Measurements from ENCODE around the gene GJC3. TPM values are rescaled to one million over a fixed set of nuclear protein-coding genes. Genes with fewer than 3 reads are reported as not detected.
"Not testable (repeated sequence)": the region's sequence is repeated elsewhere in the genome, so short reads cannot be mapped to it uniquely, and the experiment has no call there.

GJC3 gene, protein sequence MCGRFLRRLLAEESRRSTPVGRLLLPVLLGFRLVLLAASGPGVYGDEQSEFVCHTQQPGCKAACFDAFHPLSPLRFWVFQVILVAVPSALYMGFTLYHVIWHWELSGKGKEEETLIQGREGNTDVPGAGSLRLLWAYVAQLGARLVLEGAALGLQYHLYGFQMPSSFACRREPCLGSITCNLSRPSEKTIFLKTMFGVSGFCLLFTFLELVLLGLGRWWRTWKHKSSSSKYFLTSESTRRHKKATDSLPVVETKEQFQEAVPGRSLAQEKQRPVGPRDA
- 1 to 10 TPM in 2 of 3 donors, under 1 TPM in 1; 0.82 to 1.3 (median 1.0) TPM for polyA plus RNA-seq (ENCODE audit: insufficient read length in 3 of 3)

DNA sequence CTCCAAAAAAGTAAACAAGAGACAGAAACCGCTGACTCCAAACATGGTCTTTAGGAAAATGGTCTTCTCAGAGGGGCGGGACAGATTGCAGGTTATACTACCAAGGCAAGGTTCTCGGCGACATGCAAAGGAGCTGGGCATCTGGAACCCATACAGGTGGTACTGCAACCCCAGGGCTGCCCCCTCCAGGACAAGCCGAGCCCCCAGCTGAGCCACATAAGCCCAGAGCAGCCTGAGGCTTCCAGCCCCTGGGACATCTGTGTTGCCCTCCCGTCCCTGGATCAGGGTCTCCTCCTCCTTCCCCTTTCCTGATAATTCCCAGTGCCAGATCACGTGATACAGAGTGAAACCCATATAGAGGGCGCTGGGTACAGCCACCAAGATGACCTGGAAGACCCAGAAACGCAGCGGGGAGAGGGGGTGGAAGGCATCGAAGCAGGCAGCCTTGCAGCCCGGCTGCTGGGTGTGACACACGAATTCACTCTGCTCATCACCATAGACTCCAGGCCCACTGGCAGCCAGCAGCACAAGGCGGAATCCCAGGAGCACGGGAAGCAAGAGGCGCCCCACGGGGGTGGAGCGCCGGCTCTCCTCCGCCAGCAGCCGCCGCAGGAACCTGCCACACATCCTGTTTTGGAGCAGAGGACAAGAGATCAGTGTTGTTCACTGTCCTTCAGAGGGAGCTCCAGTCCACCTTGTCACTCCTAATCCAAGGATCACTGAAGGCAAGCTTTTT lies at the start of gene GJC3:
GJC3 (minus strand) TSS at position 627 of the 736 bp plus-strand sequence; CDS start at position 627, 0 bp downstream.
- peak in 1 of 3 donors; percentile 10 for DNase-seq (ENCODE audit: low read depth in 3 of 3, low spot score in 2 of 3)

DNA sequence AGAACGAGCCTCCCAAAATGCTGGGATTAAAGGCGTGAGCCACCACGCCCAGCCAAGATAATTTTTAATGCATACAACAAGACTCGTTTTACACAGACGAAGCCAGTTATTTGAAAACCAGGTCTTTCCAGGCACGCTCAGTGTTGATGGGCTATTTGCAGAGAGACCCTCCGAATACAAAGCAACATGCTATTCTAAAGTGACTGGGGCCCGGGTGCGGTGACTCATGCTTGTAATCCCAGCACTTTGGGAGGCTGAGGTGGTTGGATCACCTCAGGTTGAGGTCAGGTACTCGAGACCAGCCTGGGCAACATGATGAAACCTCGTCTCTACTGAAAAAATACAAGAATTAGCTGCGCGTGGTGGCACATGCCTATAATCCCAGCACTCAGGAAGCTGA lies 47.2 kb upstream of the GJC3 start:
- no peak for DNase-seq (ENCODE audit: low read depth in 3 of 3, low spot score in 2 of 3)

DNA sequence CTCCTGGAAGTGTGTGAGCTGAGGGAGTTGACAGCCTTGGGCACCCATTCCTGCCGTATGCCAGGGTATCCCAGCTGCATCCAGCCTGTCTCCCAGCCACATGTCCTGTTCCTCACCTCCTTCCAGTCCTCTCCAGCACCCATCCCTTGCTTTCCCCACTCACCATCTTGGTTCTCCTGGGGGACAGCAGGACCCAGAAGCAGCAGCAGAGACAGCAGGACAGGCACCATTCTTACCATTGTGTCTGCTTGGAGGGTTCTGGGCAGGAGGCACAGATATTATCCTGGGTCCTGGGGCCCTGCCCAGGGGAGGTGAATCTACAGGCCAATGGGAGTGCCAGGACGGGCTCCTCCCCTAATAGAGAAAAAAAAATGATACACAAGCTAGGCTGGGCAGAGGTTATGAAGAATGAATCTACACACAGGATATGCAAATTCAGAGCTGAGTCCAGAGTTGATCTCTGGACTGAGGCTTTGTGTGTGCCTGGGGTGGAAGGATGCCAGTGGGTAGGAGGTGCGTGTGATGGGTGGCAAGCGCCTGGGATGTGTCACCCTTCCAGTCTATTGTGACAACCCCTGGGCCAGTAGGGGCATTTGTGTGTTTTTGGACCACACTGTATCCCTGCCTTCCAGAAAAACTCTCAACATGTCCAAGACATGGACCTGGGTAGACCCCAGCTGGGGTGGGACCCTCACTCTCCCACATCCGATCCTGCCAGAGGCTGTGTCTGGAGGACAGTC lies 46.5 kb upstream of the GJC3 start, which contains the start of gene AZGP1:
AZGP1 (minus strand) TSS at position 250 of the 740 bp plus-strand sequence; CDS start at position 239, 11 bp downstream.
- no peak for DNase-seq (ENCODE audit: low read depth in 3 of 3, low spot score in 2 of 3)

DNA sequence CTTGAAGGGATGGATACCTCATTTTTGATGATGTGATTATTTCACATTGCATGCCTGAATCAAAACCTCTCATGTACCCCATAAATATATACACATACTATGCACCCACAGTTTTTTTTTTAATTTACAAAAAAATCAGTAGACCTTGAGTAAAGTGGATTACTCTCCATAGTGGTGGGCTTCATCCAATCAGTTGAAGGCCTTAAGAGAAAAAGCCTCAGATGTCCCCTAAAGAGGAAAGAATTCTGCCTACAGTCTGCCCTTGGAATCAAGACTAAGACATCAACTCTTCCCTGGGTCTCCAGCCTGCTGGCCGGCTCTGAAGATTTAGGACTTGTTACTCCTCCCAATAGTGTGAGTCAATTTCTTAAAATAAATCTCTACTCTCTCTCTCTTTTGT lies 45.3 kb upstream of the GJC3 start:
- no peak for DNase-seq (ENCODE audit: low read depth in 3 of 3, low spot score in 2 of 3)

DNA sequence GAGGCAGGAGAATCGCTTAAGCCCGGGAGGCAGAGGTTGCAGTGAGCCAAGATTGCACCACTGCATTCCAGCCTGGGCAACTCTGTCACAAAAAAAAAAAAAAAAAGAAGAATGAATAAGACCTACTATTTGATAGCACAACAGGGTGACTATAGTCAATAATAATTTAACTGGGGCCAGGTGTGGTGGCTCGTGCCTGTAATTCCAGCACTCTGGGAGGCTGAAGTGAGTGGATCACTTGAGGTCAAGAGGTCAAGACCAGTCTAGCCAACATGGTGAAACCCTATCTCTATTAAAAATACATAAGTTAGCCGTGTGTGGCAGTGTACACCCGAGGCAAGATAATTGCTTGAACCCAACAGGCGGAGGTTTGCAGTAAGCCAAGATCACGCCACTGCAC lies 44.4 kb upstream of the GJC3 start:
- not testable (repeated sequence) for DNase-seq (ENCODE audit: low read depth in 3 of 3, low spot score in 2 of 3)

DNA sequence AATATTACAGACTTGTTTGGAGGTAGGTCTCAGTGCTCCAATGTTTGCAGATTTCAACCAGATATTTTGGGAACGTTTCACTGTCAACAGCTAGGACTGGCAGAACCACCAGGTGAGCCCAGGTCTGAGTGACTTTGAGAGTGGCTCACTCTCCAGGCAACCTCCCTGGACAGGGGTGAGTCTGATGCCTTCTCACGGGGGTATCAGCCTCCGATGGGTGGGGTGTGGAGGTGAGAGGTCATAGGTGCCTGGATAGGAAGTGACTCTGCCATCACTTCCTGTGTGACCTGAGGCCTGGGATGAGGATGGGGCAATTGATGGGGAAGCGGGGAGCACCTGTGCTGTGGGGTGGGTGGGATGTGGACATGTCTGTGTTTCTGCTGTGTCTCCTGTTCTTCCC lies 41.8 kb upstream of the GJC3 start:
- DNase-seq (ENCODE audit: low read depth in 3 of 3, low spot score in 2 of 3) = no peak

DNA sequence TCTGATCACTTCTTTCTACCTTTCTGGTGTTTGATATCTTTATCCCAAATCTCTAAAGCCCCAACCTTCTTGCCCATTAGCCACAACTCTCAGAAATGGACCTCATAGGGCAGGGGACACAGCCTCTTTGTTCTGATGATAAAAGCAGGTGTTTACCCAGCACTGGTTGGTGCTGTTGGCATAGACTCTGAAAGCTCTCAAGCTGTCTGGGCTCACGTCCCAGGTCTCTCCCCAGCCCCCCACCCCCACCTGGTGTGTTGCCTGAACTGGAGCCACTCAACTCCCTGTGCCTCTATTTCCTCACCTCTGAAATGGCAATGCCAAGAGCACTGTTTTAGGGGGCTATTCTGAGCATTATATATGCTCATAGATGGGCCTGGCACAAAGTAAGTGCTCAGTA lies 40.4 kb upstream of the GJC3 start:
- not testable (repeated sequence) for DNase-seq (ENCODE audit: low read depth in 3 of 3, low spot score in 2 of 3)

DNA sequence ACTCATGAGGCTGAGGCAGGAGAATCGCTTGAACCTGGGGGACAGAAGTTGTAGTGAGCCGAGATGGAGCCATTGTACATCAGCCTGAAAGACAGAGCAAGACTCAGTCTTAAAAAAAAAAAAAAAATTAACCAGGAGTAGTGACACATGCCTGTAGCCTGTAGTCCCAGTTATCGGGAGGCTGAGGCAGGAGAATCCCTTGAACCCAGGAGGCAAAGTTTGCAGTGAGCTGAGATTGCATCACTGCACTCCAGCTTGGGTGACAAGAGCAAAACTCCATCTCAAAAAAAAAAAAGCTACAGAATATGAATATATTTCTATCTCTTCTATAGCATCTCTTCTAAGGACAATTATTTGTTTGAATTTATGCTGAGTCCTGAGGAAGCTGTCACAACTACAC lies 39.9 kb upstream of the GJC3 start:
- no peak for DNase-seq (ENCODE audit: low read depth in 3 of 3, low spot score in 2 of 3)

DNA sequence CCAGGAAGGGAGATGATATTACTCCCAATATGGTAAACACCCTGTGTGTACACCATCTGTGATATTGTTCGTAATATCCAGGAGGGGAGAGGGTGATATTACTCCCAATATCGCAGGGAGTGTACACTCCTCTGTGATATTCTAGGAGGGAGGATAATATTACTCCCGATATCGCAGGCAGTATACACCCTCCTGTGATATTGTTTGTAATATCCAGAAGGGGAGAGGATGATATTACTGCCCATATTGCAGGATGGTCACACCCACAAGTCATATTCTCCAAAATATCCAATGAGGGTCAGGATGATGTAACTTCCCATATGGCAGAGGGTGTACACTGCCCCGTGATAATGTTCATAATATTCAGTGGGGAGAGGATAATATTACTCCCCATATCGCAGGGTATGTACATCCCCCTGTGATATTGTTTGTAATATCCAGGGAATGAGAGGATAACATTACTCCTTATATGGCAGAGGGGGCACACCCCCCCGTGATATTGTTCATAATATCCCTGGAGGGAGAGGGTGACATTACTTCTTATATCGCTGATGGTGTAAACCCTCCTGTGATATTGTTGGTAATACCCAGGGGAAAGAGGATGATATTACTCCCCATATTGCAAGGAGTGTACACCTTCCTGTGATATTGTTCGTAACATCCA lies 29.3 kb upstream of the GJC3 start:
- no peak for DNase-seq (ENCODE audit: low read depth in 3 of 3, low spot score in 2 of 3)

DNA sequence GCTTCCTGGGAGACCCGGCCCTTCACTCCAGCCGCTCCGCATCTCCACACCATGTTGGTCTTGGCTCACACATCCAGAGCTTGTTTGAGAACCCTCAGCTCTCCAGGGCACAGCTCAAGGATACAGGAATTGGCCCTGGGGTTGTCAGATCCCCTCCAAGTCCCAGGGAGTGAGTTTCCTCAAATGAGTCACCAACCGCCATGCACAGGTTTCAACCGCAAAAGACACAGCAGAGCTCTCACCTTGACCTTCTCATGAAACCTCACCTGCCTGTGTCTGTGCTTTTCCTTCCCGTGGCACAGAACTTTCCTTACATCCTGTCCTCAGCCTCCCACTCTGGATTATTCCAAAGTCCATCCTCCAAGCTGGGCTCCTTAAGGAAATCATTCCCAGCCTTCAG lies 25.8 kb upstream of the GJC3 start:
- DNase-seq (ENCODE audit: low read depth in 3 of 3, low spot score in 2 of 3) = no peak

DNA sequence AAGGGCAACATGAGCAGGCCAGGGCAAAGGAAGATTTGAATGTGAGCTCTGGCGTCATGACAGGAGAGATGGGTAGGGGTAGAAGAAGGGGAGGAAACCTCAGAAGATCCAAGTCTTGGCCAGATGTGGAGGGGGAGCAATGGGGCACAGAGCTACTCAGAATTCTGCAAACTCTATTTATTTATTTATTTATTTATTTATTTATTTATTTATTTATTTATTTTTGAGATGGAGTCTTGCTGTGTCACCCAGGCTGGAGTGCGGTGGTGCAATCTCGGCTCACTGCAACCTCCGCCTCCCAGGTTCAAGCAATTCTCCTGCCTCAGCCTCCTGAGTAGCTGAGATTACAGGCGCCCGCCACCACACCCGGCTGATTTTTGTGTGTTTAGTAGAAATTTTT lies 25.2 kb upstream of the GJC3 start:
- DNase-seq (ENCODE audit: low read depth in 3 of 3, low spot score in 2 of 3) = not testable (repeated sequence)

DNA sequence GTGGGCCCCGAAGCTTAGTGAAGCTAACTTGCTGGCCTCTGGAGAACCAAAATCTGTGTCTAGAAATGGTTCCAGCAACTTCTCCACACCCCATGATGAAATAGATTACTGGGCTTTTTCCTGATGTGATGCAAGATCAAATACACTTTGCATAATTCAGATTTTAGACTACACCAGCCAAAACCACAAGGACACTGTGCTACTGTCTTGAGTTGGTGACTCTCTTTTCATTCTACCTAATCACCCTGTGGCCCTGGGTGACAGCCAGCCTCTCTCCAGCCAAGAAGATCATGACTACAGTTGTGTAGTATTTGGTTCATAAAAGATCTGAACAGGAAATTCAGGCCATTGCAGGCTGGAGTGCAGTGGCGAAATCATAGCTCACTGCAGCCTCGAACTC lies 24.2 kb upstream of the GJC3 start:
- DNase-seq (ENCODE audit: low read depth in 3 of 3, low spot score in 2 of 3) = no peak

DNA sequence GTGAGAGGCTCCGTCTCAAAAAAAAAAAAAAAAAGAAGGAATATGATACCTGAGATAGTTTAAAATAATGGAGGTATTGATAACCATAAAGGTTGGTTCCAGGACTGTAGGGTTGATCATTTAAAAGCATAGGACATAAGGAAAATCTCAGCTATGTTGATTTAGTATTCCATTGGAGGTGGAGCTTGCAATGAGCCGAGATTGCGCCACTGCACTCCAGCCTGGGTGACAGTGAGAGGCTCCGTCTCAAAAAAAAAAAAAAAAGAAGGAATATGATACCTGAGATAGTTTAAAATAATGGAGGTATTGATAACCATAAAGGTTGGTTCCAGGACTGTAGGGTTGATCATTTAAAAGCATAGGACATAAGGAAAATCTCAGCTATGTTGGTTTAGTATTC lies 23.2 kb upstream of the GJC3 start:
- DNase-seq (ENCODE audit: low read depth in 3 of 3, low spot score in 2 of 3) = not testable (repeated sequence)

DNA sequence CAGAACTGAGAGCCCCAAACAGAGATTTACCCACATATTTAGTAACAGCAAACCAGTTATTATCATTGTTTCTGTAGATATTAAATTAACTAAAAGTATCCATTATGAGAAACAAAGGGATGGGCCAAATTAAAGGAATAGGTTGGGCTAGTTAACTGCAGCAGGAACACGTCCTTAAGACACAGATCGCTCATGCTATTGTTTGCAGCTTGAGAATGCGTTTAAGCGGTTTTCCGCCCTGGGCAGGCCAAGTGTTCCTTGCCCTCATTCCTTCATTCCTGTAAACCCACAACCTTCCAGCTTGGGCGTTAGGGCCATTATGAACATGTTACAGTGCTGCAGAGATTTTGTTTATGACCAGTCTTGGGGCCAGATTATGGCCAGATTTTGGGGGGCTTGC lies 21.4 kb upstream of the GJC3 start:
- not testable (repeated sequence) for DNase-seq (ENCODE audit: low read depth in 3 of 3, low spot score in 2 of 3)

DNA sequence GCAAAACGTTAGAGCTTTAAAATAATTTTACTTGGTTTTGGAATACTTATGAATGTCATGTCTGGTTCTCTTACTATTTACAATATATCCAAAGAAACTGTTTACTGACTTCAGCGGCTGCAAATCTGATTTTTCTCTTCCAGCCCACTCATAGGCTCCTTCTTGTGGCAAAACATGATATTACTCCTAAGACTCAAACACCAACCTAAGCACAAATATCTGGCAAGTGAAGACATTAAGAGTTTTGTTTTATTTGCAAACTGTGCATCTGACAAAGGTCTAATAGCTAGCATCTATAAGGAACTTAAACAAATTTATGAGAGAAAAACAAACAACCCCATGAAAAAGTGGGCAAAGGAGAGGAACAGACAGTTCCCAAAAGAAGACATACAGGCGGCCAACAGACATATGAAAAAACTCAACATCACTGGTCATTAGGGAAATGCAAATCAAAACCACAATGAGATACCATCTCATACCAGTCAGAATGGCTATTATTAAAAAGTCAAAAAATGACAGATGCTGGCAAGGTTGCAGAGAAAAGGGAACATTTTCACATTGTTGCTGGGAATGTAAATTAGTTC lies 20.3 kb upstream of the GJC3 start:
- DNase-seq (ENCODE audit: low read depth in 3 of 3, low spot score in 2 of 3) = no peak

DNA sequence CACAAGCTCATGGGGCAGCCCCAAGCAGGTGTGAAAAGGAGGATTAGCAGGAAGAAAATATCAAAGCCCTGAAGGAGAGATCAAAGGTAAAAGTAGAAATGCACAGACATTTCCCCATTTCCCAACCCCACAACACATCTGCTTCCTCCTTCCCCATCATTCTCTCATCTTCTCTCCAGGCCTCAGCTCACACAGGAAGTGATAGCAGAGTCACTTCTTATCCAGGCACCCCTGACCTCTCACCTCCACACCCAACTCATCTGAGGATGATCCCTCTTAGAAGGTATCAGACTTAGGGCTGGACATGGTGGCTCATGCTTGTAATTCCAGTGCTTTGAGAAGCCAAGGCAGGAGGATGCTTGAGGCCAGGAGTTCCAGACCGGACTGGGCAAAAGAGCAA lies 18.2 kb upstream of the GJC3 start:
- DNase-seq (ENCODE audit: low read depth in 3 of 3, low spot score in 2 of 3) = no peak

DNA sequence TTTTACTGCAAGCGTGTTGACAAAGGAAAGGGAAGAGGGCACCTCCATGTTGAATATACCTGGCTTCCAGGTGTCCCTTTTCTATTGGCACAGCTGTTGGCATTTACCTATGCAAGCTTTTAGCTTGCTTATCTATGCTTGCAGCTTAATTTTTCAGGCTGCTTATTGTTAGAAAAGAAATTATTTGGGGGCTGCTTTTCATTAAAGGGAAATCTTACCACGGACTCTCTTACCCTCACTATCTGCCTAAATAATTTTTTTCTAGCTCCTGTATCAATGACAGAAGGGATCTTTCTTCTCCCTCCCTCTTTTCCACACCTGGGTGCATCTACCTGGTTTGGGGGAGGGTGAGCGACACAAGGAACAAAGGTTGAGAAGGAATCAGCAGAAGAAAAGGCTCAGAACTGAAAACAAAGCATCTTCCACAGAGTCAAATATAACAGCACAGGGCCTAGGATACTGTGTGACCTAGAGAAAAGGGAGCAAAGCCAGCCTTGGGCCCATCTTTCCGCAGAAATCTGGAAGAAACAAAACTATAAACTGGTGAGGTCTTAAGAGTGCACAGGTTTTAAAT lies 15.2 kb upstream of the GJC3 start:
- DNase-seq (ENCODE audit: low read depth in 3 of 3, low spot score in 2 of 3) = no peak

DNA sequence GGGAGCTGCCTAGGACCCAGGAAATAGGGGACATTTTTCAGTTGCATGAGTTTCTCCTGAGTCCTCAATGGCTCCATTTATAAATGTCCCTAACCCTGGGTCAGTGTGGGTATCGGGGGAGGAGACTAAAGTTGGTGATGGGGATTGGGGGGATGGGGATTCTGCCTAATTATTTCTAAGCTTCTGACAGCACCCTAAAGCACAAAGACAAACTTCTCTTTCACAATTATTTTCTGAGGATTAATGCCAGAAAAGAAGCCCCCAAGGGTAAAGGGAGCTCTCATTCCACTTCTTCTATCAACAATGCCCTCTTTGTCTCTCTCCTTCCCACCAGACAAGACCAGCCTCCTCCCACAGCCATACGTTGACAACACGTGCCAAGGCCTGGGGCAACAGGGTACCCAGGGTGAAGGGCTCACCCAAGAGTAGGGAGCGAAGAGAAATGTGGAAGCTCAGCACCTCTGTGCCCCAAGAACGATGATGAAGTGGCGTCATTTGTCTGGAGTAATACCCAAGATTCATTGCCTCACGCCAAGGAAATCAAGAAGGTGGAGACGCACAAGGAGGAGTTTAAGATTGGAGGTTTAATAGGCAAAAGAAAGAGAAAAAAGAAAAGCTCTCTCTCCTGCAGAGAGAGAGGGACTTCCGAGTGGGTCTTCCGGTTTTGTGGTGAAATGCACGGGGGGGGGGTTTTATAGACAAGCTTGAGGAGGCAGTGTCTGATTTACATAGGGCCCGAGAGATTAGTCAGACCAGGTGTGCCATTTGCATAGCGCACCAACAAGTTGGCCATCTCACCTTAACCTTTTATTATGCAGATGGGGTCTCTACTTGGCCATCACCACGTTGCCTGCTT lies 14.4 kb upstream of the GJC3 start:
- no peak for DNase-seq (ENCODE audit: low read depth in 3 of 3, low spot score in 2 of 3)

DNA sequence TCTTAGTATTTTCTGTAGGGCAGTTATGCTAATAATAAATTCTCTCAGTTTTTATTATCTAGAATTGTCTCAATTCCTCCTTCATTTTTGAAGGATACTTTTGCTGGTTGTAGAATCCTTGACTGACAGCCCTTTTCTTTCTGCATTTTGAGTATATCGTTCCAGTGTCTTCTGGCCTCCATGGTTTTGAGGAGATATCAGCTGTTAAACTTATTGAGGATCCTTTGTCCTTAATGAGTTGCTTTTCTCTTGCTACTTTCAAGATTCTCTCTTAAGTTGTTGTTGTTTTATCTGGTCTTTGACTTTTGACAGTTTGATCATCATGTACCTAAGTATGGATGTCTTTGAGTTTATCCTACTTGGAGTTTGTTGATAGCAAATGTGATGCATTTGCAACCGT lies 8.9 kb upstream of the GJC3 start:
- DNase-seq (ENCODE audit: low read depth in 3 of 3, low spot score in 2 of 3) = no peak
